Ectodermal cell (in vitro differentiated cells): Measurements from ENCODE around the gene CKB.

Experiments
- H3K27ac ChIP-seq: 2 replicates; pipeline ENCODE4 v1.7.0; 2013; ENCODE audit warnings: mild to moderate bottlenecking, low read depth, low read length; ENCODE audit not compliant: insufficient read depth, poor library complexity, severe bottlenecking
- H3K27me3 ChIP-seq: 2 replicates; pipeline ENCODE4 v1.7.0; 2013; ENCODE audit warnings: mild to moderate bottlenecking, low read length; ENCODE audit not compliant: insufficient read depth, control insufficient read depth, poor library complexity, severe bottlenecking
- H3K36me3 ChIP-seq: one replicate; pipeline ENCODE4 v1.7.0; 2013; ENCODE audit warnings: low read length; ENCODE audit not compliant: control insufficient read depth, insufficient read depth
- H3K4me1 ChIP-seq: one replicate; pipeline ENCODE4 v1.7.0; 2013; ENCODE audit warnings: low read length; ENCODE audit not compliant: control insufficient read depth, insufficient read depth
- H3K4me3 ChIP-seq: 2 replicates; pipeline ENCODE4 v1.7.0; 2013; ENCODE audit warnings: low read depth, low read length, control low read depth; ENCODE audit not compliant: insufficient read depth
- H3K9me3 ChIP-seq: 2 replicates; pipeline ENCODE4 v1.7.0; 2013; ENCODE audit warnings: mild to moderate bottlenecking, low read length, moderate library complexity; ENCODE audit not compliant: control insufficient read depth
- WGBS, 2 experiments: methylation state at CpG; one replicate each; pipeline ENCODE4 v1.1.7; 2013; ENCODE audit warnings: missing lambda C conversion rate in 2 of 2; 5-methylcytosine and 5-hydroxymethylcytosine counted together

CKB gene

GRCh38 chr14:103476631-103477030 is 46.0 kb downstream of the CKB start:
- 93 to 97% methylated on average over 4 to 5 of the region's 5 CpGs for WGBS, 2 experiments
- no peak overlapping the region for H3K4me3 ChIP-seq
- H3K27ac ChIP-seq = no peak overlapping the region
- H3K4me1 ChIP-seq = no peaks in the 10 kb centered on the region
- H3K27me3 ChIP-seq = no peaks in the 10 kb centered on the region
- peaks cover 27% of the 10 kb centered on the region for H3K36me3 ChIP-seq
- no peaks in the 10 kb centered on the region for H3K9me3 ChIP-seq

GRCh38 chr14:103476065-103476464 is 46.6 kb downstream of the CKB start:
- Histone ChIP-seq H3K4me3 (no peak overlapping the region), H3K9me3 (no peaks in the 10 kb centered on the region), H3K36me3 (peaks cover 27% of the 10 kb centered on the region), H3K27ac (no peak overlapping the region), H3K4me1 (no peaks in the 10 kb centered on the region), H3K27me3 (no peaks in the 10 kb centered on the region)
- WGBS, 2 experiments = 96 to 97% methylated on average over 3 of the region's 3 CpGs

GRCh38 chr14:103474893-103475292 is 47.7 kb downstream of the CKB start:
- Histone ChIP-seq H3K4me3 (no peak overlapping the region), H3K9me3 (no peaks in the 10 kb centered on the region), H3K4me1 (no peaks in the 10 kb centered on the region), H3K27me3 (no peaks in the 10 kb centered on the region), H3K27ac (no peak overlapping the region), H3K36me3 (peaks cover 24% of the 10 kb centered on the region)
- WGBS, 2 experiments = 96 to 99% methylated on average over 5 of the region's 5 CpGs

- Histone ChIP-seq H3K9me3 (no peaks in the 10 kb centered on the region), H3K27ac (no peak overlapping the region), H3K27me3 (no peaks in the 10 kb centered on the region), H3K4me1 (no peaks in the 10 kb centered on the region), H3K4me3 (no peak overlapping the region), H3K36me3 (peaks cover 22% of the 10 kb centered on the region)
- 94 to 95% methylated on average over 5 of the region's 5 CpGs for WGBS, 2 experiments
Observed at GRCh38 chr14:103472939-103473338, 49.7 kb downstream of the CKB start.
